Hepatocyte (in vitro differentiated cells): ENCODE measurements around the gene TSKS. TPM values are rescaled to one million over a fixed set of nuclear protein-coding genes. Genes with fewer than 3 reads are reported as not detected.

Source experiments
- DNase-seq: peaks from one replicate; pipeline ENCODE4 v3.0.0-alpha.2; 2016; ENCODE audit warnings: low spot score
- H2AFZ ChIP-seq: fragments of 200-600 bp; sonication (generic); 2 replicates; pipeline ENCODE4 v1.6.0; 2016; ENCODE audit warnings: antibody characterized with exemption, mild to moderate bottlenecking
- H3K27ac ChIP-seq: fragments of 200-600 bp; sonication (generic); 2 replicates; pipeline ENCODE4 v1.5.1; 2016; ENCODE audit warnings: mild to moderate bottlenecking
- H3K27me3 ChIP-seq: fragments of 200-600 bp; sonication (generic); 2 replicates; pipeline ENCODE4 v1.6.1; 2016
- H3K36me3 ChIP-seq: fragments of 200-600 bp; sonication (generic); replicated peaks from 2 replicates; pipeline ENCODE4 v1.5.1; 2016; ENCODE audit warnings: low read depth; ENCODE audit not compliant: insufficient read depth
- H3K4me1 ChIP-seq: fragments of 200-600 bp; sonication (generic); 2 replicates; pipeline ENCODE4 v1.5.1; 2016; ENCODE audit warnings: mild to moderate bottlenecking, moderate library complexity; ENCODE audit not compliant: insufficient read depth
- H3K4me2 ChIP-seq: fragments of 200-600 bp; sonication (generic); 2 replicates; pipeline ENCODE4 v1.6.0; 2016
- H3K4me3 ChIP-seq: fragments of 200-600 bp; sonication (generic); 2 replicates; pipeline ENCODE4 v1.5.1; 2016; ENCODE audit warnings: mild to moderate bottlenecking
- H3K79me2 ChIP-seq: fragments of 200-600 bp; sonication (generic); 2 replicates; pipeline ENCODE4 v1.6.0; 2017; ENCODE audit warnings: mild to moderate bottlenecking
- H3K9me2 ChIP-seq: fragments of 200-600 bp; sonication (generic); replicated peaks from 2 replicates; pipeline ENCODE4 v1.6.0; 2017; ENCODE audit warnings: mild to moderate bottlenecking; ENCODE audit not compliant: insufficient read depth
- H3K9me3 ChIP-seq: fragments of 200-600 bp; sonication (generic); 2 replicates; pipeline ENCODE4 v1.5.1; 2016; ENCODE audit warnings: low read depth, mild to moderate bottlenecking
- H4K20me1 ChIP-seq: fragments of 200-600 bp; sonication (generic); 2 replicates; pipeline ENCODE4 v1.6.0; 2016; ENCODE audit warnings: mild to moderate bottlenecking; ENCODE audit not compliant: insufficient read depth, poor library complexity, severe bottlenecking
- CTCF ChIP-seq: fragments of 200-600 bp; sonication (generic); IDR thresholded peaks from 2 replicates; pipeline ENCODE4 v1.5.1; 2016; ENCODE audit warnings: antibody characterized with exemption, mild to moderate bottlenecking; ENCODE audit not compliant: poor library complexity
- EZH2 ChIP-seq: fragments of 200-600 bp; sonication (generic); IDR thresholded peaks from 2 replicates; pipeline ENCODE4 v1.6.1; 2016; ENCODE audit warnings: antibody characterized with exemption, mild to moderate bottlenecking, borderline replicate concordance
- EZH2phosphoT487 ChIP-seq: fragments of 200-600 bp; sonication (generic); IDR thresholded peaks from one replicate; pipeline ENCODE4 v1.6.1; 2018; ENCODE audit warnings: antibody characterized with exemption, mild to moderate bottlenecking, low read depth, moderate library complexity; ENCODE audit not compliant: unreplicated experiment, severe bottlenecking
- WGBS: methylation state at CpG from one replicate; pipeline ENCODE4 v1.1.6; 2016; ENCODE audit warnings: low lambda C conversion rate; ENCODE audit errors: missing lambda C conversion rate; 5-methylcytosine and 5-hydroxymethylcytosine counted together
- polyA plus RNA-seq: library from polyadenylated mRNA; unstranded; fragments of >200 nt; fragmentation: Nextera tagmentation; extraction: Ambion mirVana; gene quantifications from 2 replicates; pipeline ENCODE4 v1.2.1, GENCODE V29; 2016
- total RNA-seq: library from RNA; depleted of rRNA; stranded (reverse); fragments of >200 nt; gene quantifications from 2 replicates; pipeline ENCODE4 v1.2.3, GENCODE V29; 2014

Gene TSKS
- total and polyA plus RNA-seq, 2 experiments from 2014 or later = not detected

- Histone ChIP-seq H3K27me3 (no peaks in the 10 kb centered on the region), H3K4me1 (peaks cover 5% of the 10 kb centered on the region), H4K20me1 (no peaks in the 10 kb centered on the region), H2AFZ (no peak overlapping the region), H3K4me2 (no peak overlapping the region), H3K27ac (no peak overlapping the region), H3K36me3 (no peaks in the 10 kb centered on the region), H3K79me2 (no peaks in the 10 kb centered on the region), H3K9me2 (no peaks in the 10 kb centered on the region), H3K4me3 (no peak overlapping the region), H3K9me3 (no peaks in the 10 kb centered on the region)
- TF ChIP-seq CTCF (no peak), EZH2 (no peak), EZH2phosphoT487 (no peak)
- WGBS = 80% methylated on average over 1 of the region's 1 CpG
- no peak for DNase-seq
These were observed 1.9 kb downstream of the TSKS start for GRCh38 chr19:49761249-49761624.

GRCh38 chr19:49758292-49758691 lies 4.8 kb downstream of the TSKS start:
- TF ChIP-seq EZH2phosphoT487 (no peak), CTCF (no peak), EZH2 (no peak)
- Histone ChIP-seq H3K27ac (no peak overlapping the region), H3K79me2 (no peaks in the 10 kb centered on the region), H3K36me3 (no peaks in the 10 kb centered on the region), H3K9me2 (no peaks in the 10 kb centered on the region), H2AFZ (no peak overlapping the region), H3K4me3 (no peak overlapping the region), H3K4me1 (no peaks in the 10 kb centered on the region), H4K20me1 (no peaks in the 10 kb centered on the region), H3K27me3 (no peaks in the 10 kb centered on the region), H3K9me3 (no peaks in the 10 kb centered on the region), H3K4me2 (no peak overlapping the region)
- DNase-seq = no peak
- WGBS = 33% methylated on average over 7 of the region's 7 CpGs

GRCh38 chr19:49755956-49756355 lies 7.2 kb downstream of the TSKS start:
- no peak for TF ChIP-seq EZH2phosphoT487
- no peak for TF ChIP-seq CTCF
- no peak for TF ChIP-seq EZH2
- no peaks in the 10 kb centered on the region for H3K4me1 ChIP-seq
- H3K9me2 ChIP-seq = no peaks in the 10 kb centered on the region
- WGBS = 86% methylated on average over 3 of the region's 3 CpGs
- H4K20me1 ChIP-seq = no peaks in the 10 kb centered on the region
- H2AFZ ChIP-seq = no peak overlapping the region
- no peak overlapping the region for H3K4me3 ChIP-seq
- H3K27ac ChIP-seq = no peak overlapping the region
- H3K27me3 ChIP-seq = no peaks in the 10 kb centered on the region
- no peaks in the 10 kb centered on the region for H3K9me3 ChIP-seq
- no peaks in the 10 kb centered on the region for H3K79me2 ChIP-seq
- no peak for DNase-seq
- no peaks in the 10 kb centered on the region for H3K36me3 ChIP-seq
- H3K4me2 ChIP-seq = no peak overlapping the region

- Histone ChIP-seq H3K79me2 (no peaks in the 10 kb centered on the region), H3K4me1 (no peaks in the 10 kb centered on the region), H3K9me2 (no peaks in the 10 kb centered on the region), H3K9me3 (no peaks in the 10 kb centered on the region), H2AFZ (no peak overlapping the region), H3K4me3 (no peak overlapping the region), H3K27me3 (no peaks in the 10 kb centered on the region), H3K36me3 (no peaks in the 10 kb centered on the region), H3K27ac (no peak overlapping the region), H4K20me1 (no peaks in the 10 kb centered on the region), H3K4me2 (no peak overlapping the region)
- WGBS = 75% methylated on average over 1 of the region's 1 CpG
- DNase-seq = no peak
- TF ChIP-seq EZH2phosphoT487 (no peak), EZH2 (no peak), CTCF (no peak)
These were observed 10.4 kb downstream of the TSKS start for GRCh38 chr19:49752701-49753100.
